GM18951 (cell line): ENCODE data around the gene HBS1L.

Experiments
- POLR2A ChIP-seq: IDR thresholded peaks from 4 replicates; pipeline ENCODE4 v1.6.1; 2011; ENCODE audit warnings: mild to moderate bottlenecking; ENCODE audit not compliant: insufficient read length, insufficient read depth; ENCODE audit errors: extremely low read depth
- in situ Hi-C: fragments of 300-500 bp; cut with MboI; formaldehyde crosslinking; loops from one replicate; pipeline ENCODE4 v1.12.0; 2022; ENCODE audit warnings: low sequenced_read_pairs, mixed read lengths, inconsistent platforms; ENCODE audit not compliant: unreplicated experiment

Gene HBS1L

DNA sequence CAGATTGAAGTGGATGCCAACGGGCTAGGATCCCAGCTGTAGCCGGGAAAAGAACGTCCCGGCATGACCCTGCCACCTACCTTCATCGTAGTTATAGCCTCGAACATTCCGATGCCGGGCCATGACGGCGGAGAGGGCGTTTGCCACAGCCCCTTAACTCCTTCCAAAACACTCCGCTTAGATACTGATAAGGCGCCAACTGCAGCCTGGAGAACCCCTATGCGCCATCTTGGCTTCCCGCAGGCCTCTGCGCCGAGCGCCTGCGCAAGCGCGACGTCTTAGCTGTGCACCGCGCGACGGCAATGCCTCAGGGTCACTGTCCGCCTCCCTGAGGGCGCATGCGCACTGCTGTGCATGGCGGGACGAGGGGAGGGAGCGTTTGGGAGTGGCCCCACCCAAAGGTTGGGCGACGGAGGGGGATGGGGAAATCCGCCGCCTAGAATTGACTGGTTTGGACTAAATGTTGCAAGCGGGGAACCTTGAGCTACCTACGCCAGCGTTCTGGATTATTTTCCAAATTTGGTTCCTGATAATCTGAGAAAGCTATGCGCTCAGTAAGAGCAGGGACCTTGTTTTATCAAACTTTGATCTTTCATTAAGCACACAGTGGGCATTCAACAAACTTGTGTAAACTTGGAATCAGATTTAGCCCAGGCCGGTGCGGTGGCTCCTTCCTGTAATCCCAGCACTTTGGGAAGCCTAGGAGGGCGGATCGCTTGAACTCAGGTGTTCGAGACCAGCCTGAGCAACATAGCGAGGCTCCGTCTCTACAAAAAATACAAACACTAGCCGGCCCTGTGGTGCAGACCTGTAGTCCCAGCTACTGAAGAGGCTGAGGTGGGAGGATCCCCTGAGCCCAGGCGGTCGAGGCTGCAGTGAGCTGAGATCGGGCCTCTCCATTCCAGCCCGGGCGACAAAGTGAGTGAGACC lies at the start of gene HBS1L:
Gene HBS1L (minus strand): TSS at position 254 of the 930 bp plus-strand sequence. CDS start 131 bp downstream, at position 123.
- in situ Hi-C loops: no loop called here
- TF ChIP-seq POLR2A: peak; percentile 91

- in situ Hi-C loops: no loop called here
- TF ChIP-seq POLR2A: no peak
Measured at GRCh38 chr6:135104199-135104598, 49.6 kb upstream of the HBS1L start.

DNA sequence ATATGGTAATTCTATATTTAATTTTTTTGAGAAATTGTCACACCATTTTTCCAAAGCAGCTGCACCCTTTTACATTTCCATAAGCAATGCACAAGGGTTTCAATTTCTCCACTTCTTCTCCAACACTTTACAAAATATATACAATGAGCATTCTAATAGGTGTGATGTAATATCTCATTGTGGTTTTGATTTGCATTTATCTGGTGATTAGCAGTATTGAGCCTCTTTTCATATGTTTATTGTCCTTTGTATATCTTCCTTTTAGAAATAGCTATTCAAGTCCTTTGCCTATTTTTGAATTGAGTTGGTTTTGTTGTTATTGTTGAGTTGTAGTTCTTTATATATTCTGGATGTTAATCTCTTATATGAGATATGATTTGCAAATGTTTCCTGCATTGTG lies 47.6 kb upstream of the HBS1L start:
- TF ChIP-seq POLR2A: no peak
- in situ Hi-C loops: no loop called here

DNA sequence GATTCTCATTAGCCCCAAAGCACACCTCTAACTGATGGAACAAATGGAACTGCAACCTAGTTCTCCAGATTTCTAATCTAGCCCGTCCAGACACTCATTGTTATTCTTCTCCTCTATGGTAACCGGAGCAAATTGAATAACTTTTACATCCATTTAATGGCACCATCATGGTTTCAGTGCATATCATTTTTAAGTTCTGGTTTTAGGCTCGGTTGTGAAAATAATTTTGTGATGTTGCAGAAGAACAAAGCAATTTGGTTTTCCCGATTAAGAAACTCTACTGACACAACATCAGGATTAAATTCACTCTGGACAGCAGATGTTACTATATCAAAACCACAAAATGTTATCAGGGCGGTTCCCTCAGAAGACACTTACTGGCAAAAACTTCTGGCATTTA lies 42.5 kb upstream of the HBS1L start:
- in situ Hi-C loops: no loop called here
- no peak for TF ChIP-seq POLR2A

- in situ Hi-C loops: no loop called here
- no peak for TF ChIP-seq POLR2A
Measured at GRCh38 chr6:135096403-135097130, 41.9 kb upstream of the HBS1L start.

GRCh38 chr6:135095716-135096115 lies 41.1 kb upstream of the HBS1L start:
- in situ Hi-C loops: no loop called here
- TF ChIP-seq POLR2A: no peak

- in situ Hi-C loops: no loop called here
- TF ChIP-seq POLR2A: no peak
Measured at GRCh38 chr6:135094403-135094821, 39.8 kb upstream of the HBS1L start.

DNA sequence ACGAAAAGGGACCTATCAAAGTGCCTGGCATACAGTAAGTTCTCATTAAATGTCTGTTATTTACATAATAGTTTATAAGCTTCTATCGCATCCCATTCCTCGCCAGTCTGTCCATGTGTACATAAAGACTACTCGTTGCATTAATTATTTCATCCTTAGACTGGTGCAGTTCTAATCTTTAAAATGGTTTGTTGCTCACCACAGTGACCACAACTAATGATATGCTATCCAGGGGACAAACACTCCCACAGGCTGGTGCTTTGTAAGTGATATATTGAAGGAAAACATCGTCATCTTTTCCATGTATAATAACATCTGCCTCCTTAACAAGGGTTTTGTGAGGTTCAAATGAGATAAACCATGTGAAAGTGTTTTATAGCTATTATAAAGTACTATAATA lies 39.0 kb upstream of the HBS1L start:
- in situ Hi-C loops: no loop called here
- TF ChIP-seq POLR2A: no peak

DNA sequence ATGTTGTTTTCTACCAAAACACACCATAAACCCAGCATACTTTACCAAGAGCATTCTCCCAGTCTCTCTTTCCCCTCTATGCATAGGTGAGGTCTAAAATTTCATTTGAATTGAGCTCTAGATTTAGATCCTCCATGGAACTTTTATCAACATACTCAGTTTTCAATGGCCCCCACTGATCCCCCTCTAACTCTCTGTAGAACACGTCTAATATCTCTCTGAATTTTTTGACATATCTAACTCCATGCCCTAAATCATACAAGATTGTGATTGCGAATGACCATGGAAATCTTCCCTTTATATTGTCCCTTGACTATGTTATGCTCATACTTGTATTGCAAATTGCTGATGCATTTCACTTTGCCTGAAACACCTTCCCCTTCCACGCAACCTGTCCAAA lies 38.1 kb upstream of the HBS1L start:
- in situ Hi-C loops: no loop called here
- TF ChIP-seq POLR2A: no peak

GRCh38 chr6:135090819-135091218 lies 36.2 kb upstream of the HBS1L start:
- TF ChIP-seq POLR2A: no peak
- in situ Hi-C loops: no loop called here

- no peak for TF ChIP-seq POLR2A
- in situ Hi-C loops: no loop called here
Measured at GRCh38 chr6:135089901-135090300, 35.3 kb upstream of the HBS1L start.

GRCh38 chr6:135088818-135089809 lies 34.5 kb upstream of the HBS1L start:
- no peak for TF ChIP-seq POLR2A
- in situ Hi-C loops: no loop called here

DNA sequence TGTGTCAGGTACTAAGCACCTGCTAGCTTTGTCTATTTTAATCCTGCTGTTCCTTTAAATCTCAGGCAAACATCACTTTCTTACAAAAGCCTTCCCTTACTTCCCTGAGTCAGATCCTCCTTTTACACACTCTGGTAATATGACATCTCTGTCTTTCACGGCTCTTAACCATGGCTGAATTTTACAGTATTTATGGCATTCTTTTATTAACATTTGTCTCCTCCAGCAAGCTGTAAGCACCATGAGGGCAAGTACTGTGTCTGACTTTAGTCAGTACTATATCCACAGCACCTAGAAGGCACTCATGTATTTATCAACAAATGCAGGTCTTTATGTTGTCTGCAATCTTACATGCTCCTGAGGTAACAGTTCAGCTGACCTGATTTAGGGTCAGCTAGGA lies 33.7 kb upstream of the HBS1L start:
- in situ Hi-C loops: no loop called here
- no peak for TF ChIP-seq POLR2A
